WERI-Rb-1 (cell line): Measurements from ENCODE around the gene KIF1A.

ENCODE experiments used
- DNase-seq: peaks from one replicate; pipeline ENCODE4 v3.0.0-alpha.2; 2020
- H3K27ac ChIP-seq: fragments of 250-450 bp; sonication (Bioruptor Pico); 2 replicates; pipeline ENCODE4 v1.5.1; 2020; ENCODE audit warnings: mild to moderate bottlenecking, moderate library complexity
- H3K27me3 ChIP-seq: fragments of 250-450 bp; sonication (Bioruptor Pico); 2 replicates; pipeline ENCODE4 v1.5.1; 2021; ENCODE audit warnings: mild to moderate bottlenecking, low read depth, moderate library complexity; ENCODE audit not compliant: insufficient read depth, severe bottlenecking
- H3K36me3 ChIP-seq: fragments of 250-450 bp; sonication (Bioruptor Pico); 2 replicates; pipeline ENCODE4 v1.5.1; 2020; ENCODE audit warnings: mild to moderate bottlenecking, moderate library complexity
- H3K4me3 ChIP-seq: 2 replicates; pipeline ENCODE4 v1.5.1; 2011; ENCODE audit warnings: low read depth, mild to moderate bottlenecking, control low read depth, low read length
- H3K9me3 ChIP-seq: fragments of 250-450 bp; sonication (Bioruptor Pico); 2 replicates; pipeline ENCODE4 v1.5.1; 2021; ENCODE audit warnings: mild to moderate bottlenecking, moderate library complexity; ENCODE audit not compliant: severe bottlenecking
- TF ChIP-seq, protein P1 (sequence below): IDR thresholded peaks from 2 replicates; pipeline ENCODE4 v1.5.1; 2011; ENCODE audit warnings: low read depth, mild to moderate bottlenecking, control low read depth, inconsistent platforms, low read length

The KIF1A gene

GRCh38 chr2:240778426-240778825, 41.6 kb downstream of the KIF1A start:
- no peak overlapping the region for H3K4me3 ChIP-seq
- no peaks in the 10 kb centered on the region for H3K27me3 ChIP-seq
- peaks cover 63% of the 10 kb centered on the region for H3K36me3 ChIP-seq
- no peak for DNase-seq
- no peak overlapping the region for H3K27ac ChIP-seq
- TF ChIP-seq, protein P1, sequence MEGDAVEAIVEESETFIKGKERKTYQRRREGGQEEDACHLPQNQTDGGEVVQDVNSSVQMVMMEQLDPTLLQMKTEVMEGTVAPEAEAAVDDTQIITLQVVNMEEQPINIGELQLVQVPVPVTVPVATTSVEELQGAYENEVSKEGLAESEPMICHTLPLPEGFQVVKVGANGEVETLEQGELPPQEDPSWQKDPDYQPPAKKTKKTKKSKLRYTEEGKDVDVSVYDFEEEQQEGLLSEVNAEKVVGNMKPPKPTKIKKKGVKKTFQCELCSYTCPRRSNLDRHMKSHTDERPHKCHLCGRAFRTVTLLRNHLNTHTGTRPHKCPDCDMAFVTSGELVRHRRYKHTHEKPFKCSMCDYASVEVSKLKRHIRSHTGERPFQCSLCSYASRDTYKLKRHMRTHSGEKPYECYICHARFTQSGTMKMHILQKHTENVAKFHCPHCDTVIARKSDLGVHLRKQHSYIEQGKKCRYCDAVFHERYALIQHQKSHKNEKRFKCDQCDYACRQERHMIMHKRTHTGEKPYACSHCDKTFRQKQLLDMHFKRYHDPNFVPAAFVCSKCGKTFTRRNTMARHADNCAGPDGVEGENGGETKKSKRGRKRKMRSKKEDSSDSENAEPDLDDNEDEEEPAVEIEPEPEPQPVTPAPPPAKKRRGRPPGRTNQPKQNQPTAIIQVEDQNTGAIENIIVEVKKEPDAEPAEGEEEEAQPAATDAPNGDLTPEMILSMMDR = no peak
- H3K9me3 ChIP-seq = no peaks in the 10 kb centered on the region

GRCh38 chr2:240777456-240778212, 42.4 kb downstream of the KIF1A start:
- Histone ChIP-seq H3K4me3 (no peak overlapping the region), H3K9me3 (no peaks in the 10 kb centered on the region), H3K27me3 (no peaks in the 10 kb centered on the region), H3K27ac (no peak overlapping the region), H3K36me3 (peaks cover 63% of the 10 kb centered on the region)
- no peak for DNase-seq
- TF ChIP-seq, protein P1 = no peak

DNA sequence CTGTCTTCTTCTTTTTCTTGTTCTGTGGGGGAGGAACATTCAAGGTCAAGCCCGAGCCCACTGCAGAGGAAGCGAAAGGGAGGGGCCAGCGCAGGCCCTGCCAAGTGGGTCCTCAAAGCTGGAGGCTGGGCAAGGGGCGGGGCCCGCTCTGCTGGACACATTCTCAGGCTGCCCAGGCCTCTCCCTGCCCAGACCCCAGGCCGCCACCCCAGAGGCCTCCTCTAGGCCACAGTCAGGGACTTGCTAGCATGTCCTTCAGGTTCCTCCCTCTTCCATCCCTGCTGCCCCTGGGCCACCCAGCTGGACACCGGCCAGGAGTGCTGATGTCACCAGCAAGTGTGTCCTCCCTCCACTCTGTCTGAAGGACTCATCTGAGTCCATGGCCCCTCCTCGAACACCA, 44.1 kb downstream of the KIF1A start:
- Histone ChIP-seq H3K27me3 (no peaks in the 10 kb centered on the region), H3K4me3 (no peak overlapping the region), H3K27ac (no peak overlapping the region), H3K9me3 (no peaks in the 10 kb centered on the region), H3K36me3 (peaks cover 70% of the 10 kb centered on the region)
- TF ChIP-seq, protein P1 = no peak
- DNase-seq = no peak

GRCh38 chr2:240774856-240775255, 45.2 kb downstream of the KIF1A start:
- DNase-seq = no peak
- H3K4me3 ChIP-seq = no peak overlapping the region
- no peaks in the 10 kb centered on the region for H3K27me3 ChIP-seq
- TF ChIP-seq, protein P1 = no peak
- peaks cover 77% of the 10 kb centered on the region for H3K36me3 ChIP-seq
- no peak overlapping the region for H3K27ac ChIP-seq
- H3K9me3 ChIP-seq = no peaks in the 10 kb centered on the region

- Histone ChIP-seq H3K9me3 (no peaks in the 10 kb centered on the region), H3K36me3 (peaks cover 97% of the 10 kb centered on the region), H3K27me3 (no peaks in the 10 kb centered on the region), H3K27ac (no peak overlapping the region), H3K4me3 (no peak overlapping the region)
- no peak for DNase-seq
- TF ChIP-seq, protein P1 = no peak
These were observed 50.9 kb downstream of the KIF1A start for GRCh38 chr2:240769096-240769495.

DNA sequence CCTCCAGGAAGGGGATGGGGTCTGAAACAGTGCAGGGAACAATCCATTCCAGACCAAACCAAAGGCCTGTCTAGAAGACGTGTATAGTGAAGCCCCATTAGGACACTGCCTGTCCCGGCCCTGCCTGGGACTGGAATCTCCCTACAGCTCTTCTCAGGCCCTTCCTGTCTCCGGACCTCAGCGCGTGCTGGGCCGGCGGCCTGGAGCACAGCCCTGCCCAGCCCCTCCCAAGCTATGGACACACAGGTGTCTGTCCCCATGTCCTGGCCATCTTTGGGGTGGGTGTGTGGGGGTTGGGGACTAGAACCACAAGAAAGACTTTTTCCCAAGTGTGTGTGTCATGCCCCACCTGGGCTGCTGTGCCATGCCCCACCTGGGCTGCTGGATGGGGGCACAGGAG, 51.8 kb downstream of the KIF1A start:
- TF ChIP-seq, protein P1 = no peak
- Histone ChIP-seq H3K36me3 (peaks cover 95% of the 10 kb centered on the region), H3K27ac (no peak overlapping the region), H3K4me3 (no peak overlapping the region), H3K9me3 (no peaks in the 10 kb centered on the region), H3K27me3 (no peaks in the 10 kb centered on the region)
- no peak for DNase-seq
